HFF-Myc (cell line): Measurements from ENCODE around the gene ITIH3.

Experiments used
- DNase-seq: peaks from one replicate; pipeline ENCODE4 v3.0.0-alpha.2; 2011; ENCODE audit warnings: low read depth; ENCODE audit errors: extremely low read depth
- H3K4me3 ChIP-seq: replicated peaks from 2 replicates; pipeline ENCODE4 v1.5.1; 2011; ENCODE audit warnings: low read depth, mild to moderate bottlenecking, control low read depth, low read length
- TF ChIP-seq, protein P1 (sequence below): IDR thresholded peaks from 2 replicates; pipeline ENCODE4 v1.5.1; 2012; ENCODE audit warnings: mild to moderate bottlenecking, low read depth, low read length, control low read depth; ENCODE audit errors: missing control alignments

Gene ITIH3

DNA sequence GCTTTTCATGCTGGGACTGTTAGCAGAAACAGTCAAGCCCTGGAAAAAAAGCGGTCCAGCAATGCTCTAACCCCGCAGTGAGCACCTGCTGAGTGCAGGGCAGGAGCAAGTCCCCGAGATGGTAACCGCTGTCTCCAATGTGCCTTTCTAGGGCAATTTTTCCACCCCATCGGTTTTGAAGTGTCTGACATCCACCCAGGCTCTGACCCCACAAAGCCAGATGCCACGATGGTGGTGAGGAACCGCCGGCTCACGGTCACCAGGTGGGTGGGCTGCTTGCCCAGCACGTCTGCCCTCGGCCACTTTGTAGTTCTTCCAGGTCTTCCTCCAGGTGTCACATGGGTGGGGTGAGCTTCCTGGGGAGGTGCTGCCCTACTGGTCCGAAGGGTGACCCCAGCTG lies 3.2 kb upstream of the ITIH3 start:
- H3K4me3 ChIP-seq: no peak overlapping the region
- DNase-seq: no peak
- TF ChIP-seq, protein P1, sequence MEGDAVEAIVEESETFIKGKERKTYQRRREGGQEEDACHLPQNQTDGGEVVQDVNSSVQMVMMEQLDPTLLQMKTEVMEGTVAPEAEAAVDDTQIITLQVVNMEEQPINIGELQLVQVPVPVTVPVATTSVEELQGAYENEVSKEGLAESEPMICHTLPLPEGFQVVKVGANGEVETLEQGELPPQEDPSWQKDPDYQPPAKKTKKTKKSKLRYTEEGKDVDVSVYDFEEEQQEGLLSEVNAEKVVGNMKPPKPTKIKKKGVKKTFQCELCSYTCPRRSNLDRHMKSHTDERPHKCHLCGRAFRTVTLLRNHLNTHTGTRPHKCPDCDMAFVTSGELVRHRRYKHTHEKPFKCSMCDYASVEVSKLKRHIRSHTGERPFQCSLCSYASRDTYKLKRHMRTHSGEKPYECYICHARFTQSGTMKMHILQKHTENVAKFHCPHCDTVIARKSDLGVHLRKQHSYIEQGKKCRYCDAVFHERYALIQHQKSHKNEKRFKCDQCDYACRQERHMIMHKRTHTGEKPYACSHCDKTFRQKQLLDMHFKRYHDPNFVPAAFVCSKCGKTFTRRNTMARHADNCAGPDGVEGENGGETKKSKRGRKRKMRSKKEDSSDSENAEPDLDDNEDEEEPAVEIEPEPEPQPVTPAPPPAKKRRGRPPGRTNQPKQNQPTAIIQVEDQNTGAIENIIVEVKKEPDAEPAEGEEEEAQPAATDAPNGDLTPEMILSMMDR: no peak

DNA sequence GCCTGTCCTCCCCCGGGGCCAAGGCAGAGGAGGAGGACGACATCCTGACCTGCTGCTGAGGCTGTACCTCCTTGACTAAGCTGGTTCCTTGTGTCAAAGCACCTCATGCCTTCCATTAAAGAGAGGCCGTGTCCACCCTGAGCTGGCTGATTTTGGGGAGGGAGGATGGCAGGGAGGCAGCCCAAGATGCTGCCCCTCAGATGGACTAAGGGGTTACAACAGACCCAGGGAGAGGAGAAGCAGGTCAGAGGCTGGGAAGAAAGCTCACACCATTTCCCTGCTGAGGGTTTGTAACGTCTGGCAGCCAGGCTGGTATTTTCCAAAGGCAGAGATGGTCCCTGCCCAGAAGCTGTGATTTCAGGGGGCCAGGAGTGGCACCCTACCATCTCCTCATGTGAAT lies 2.7 kb upstream of the ITIH3 start:
- DNase-seq: no peak
- TF ChIP-seq, protein P1: no peak
- H3K4me3 ChIP-seq: no peak overlapping the region

DNA sequence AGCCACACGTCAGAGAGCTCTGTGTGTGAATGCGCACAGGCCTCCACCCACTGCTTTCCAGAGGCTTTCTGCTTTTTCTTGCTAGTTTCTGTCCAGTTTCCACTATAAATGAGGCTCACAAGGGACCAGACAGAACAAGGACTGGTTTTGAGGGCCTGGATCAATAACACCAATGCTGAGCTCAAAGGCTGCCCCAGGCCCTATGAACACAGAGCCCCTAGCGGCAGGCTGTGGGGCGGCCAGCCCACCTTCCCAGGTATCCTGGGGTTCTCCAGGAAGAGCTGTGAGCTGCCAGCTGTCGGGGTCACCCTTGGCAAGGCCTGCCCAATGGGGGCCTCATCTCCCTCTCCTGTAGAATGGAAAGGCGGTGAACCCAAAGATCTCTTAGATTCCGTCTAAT lies 2.2 kb upstream of the ITIH3 start:
- DNase-seq: no peak
- TF ChIP-seq, protein P1: peak; percentile 28
- H3K4me3 ChIP-seq: no peak overlapping the region

DNA sequence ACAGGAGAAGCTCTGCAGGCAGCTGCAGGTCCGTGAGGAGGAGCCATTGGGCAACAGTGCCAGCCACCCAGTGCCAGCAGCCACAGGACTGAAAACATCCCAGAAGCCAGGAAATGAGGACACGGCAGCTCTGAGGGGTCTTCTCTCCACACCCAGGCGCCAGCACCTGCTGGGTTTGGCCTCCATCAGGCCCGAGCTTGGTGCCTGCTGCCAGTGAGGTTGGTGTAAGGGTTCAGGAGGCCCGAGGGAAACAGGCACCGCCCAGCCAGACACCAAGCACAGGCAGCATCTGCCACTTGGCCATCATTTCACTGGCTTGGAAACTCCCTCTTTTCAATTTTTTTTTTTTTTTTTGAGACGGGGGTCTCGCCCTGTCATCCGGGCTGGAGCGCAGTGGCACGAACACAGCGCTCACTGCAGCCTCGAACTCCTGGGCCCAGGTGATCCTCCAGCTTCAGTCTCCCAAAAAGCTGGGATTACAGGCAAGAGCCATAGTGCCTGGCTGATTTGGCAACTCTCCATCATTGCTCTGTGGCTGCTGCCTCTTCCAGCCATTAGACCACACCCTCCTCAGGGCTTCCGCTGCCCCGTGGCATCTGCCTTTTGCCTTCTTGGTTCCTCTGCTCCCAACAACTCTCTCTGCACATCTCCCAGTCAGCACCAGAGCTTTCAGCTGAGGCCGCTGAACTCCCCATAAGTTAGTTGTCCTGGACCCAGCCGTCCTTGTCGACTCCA lies 1.5 kb upstream of the ITIH3 start:
- DNase-seq: no peak
- TF ChIP-seq, protein P1: no peak
- H3K4me3 ChIP-seq: no peak overlapping the region

DNA sequence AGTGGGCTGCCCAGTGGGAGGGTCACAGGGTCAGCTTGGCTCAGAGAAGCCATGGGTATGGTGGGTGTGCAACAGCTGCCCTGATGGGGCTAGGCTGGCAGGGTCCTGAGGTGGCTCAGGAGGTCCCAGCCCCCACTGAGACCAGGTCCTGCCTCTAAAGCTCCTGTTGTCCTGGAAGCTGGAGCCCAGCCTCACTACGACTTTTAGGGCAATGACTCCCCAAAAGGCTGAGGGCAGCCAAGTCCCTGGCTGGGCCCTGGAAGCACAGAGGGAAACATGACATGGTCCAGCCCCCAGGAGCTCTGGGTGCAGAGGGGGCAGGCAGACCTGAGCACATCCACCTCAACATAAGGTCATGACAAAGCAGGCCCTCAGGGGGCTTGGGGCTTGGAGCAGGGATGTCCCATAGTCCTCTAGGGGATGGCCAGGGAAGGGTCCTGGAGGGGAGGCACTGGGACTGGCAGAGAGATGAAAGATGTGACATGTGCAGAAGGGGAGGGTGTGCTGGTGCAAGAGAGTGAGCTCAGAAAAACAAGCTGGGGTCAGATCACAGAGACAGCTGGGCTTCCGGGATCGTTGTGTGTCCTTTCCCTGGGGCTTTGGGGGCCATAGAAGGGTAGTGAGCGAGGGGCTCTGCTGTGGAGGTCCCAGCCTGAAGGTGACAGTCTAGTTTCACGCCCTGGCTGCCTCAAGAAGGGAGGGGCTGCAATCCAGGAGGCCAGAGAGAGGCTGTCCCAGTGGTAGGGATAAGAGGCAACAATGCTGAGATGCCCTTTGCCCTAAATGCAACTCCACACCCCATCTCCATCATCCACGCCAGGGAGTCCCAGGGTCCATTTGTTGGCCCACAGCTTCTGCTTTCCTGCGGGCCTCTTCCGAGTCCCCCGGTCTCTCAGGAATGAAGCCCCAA lies 639 bp upstream of the ITIH3 start:
- DNase-seq: no peak
- TF ChIP-seq, protein P1: no peak
- no peak overlapping the region for H3K4me3 ChIP-seq

DNA sequence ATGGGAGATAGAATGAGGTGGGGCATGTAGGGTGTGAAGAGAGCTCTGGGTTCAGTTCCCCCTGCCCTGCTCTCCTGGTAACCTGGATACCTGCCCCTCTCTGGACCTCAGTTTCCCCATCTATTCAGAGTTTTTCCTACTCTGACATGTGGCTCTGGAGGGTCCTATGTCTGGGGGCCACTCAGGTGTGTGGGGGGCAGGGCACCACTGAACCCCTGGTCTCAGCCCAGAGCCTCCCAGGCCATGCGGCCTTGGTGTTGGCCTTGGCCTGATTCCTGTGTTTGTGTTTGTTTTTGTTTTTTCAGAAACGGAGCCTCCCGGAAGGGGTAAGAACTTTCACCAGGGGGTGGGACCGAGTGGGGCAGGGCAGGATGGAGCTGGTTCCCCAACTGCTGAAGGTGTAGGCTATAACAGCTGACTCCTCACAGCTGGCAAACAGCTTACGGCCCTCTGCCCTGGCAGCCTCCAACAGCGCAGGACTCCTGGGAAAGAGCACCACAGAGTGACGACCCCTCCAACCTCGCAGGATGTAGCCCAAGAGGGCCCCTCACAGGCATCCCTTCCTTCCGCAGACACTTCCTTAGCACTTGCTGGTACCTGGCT lies 803 bp downstream of the ITIH3 start:
- DNase-seq: no peak
- H3K4me3 ChIP-seq: no peak overlapping the region
- TF ChIP-seq, protein P1: no peak
